ENCODE data around the gene MORN1. TPM values are rescaled to one million over a fixed set of nuclear protein-coding genes. Genes with fewer than 3 reads are reported as not detected.

Gene MORN1
- total RNA-seq, 4 donors from 2014 or later, result 5.7 to 13.4 (median 8.5) TPM

- no peaks in the 10 kb centered on the region for H3K27me3 ChIP-seq
- no peak overlapping the region for H3K27ac ChIP-seq
- peaks cover 13% of the 10 kb centered on the region for H3K4me1 ChIP-seq
- WGBS, result 57% methylated on average over 9 of the region's 21 CpGs
- TF ChIP-seq POLR2AphosphoS5 (IDR thresholded peaks at IDR 0.05) (no peak), POLR2A (IDR thresholded peaks at IDR 0.05) (no peak), CTCF (IDR thresholded peaks at IDR 0.05) (no peak), EP300 (IDR thresholded peaks at IDR 0.05) (no peak)
- no peaks in the 10 kb centered on the region for H3K9me3 ChIP-seq
- no peaks in the 10 kb centered on the region for H3K36me3 ChIP-seq
- H3K4me3 ChIP-seq, result no peak overlapping the region
- no peak for DNase-seq (ENCODE audit: low spot score in 2 of 2)
These were observed 38.3 kb downstream of the MORN1 start for GRCh38 chr1:2352897-2353550.

- no peaks in the 10 kb centered on the region for H3K9me3 ChIP-seq
- H3K4me1 ChIP-seq, result peaks cover 13% of the 10 kb centered on the region
- H3K27ac ChIP-seq, result no peak overlapping the region
- DNase-seq (ENCODE audit: low spot score in 2 of 2), result no peak
- H3K4me3 ChIP-seq, result no peak overlapping the region
- TF ChIP-seq POLR2A (IDR thresholded peaks at IDR 0.05) (no peak), POLR2AphosphoS5 (IDR thresholded peaks at IDR 0.05) (no peak), CTCF (IDR thresholded peaks at IDR 0.05) (no peak), EP300 (IDR thresholded peaks at IDR 0.05) (no peak)
- WGBS, result 54% methylated on average over 3 of the region's 11 CpGs
- H3K27me3 ChIP-seq, result no peaks in the 10 kb centered on the region
- no peaks in the 10 kb centered on the region for H3K36me3 ChIP-seq
These were observed 38.9 kb downstream of the MORN1 start for GRCh38 chr1:2352341-2352896.

- no peaks in the 10 kb centered on the region for H3K36me3 ChIP-seq
- no peaks in the 10 kb centered on the region for H3K27me3 ChIP-seq
- 95% methylated on average over 8 of the region's 8 CpGs for WGBS
- no peak overlapping the region for H3K4me3 ChIP-seq
- TF ChIP-seq POLR2AphosphoS5 (IDR thresholded peaks at IDR 0.05) (no peak), EP300 (IDR thresholded peaks at IDR 0.05) (no peak), POLR2A (IDR thresholded peaks at IDR 0.05) (no peak), CTCF (IDR thresholded peaks at IDR 0.05) (no peak)
- peak in 1 of 2 donors; percentile 33 for DNase-seq (ENCODE audit: low spot score in 2 of 2)
- H3K9me3 ChIP-seq, result no peaks in the 10 kb centered on the region
- H3K27ac ChIP-seq, result no peak overlapping the region
- peaks cover 13% of the 10 kb centered on the region for H3K4me1 ChIP-seq
These were observed 39.6 kb downstream of the MORN1 start for GRCh38 chr1:2351723-2352122.

- Histone ChIP-seq H3K4me3 (no peak overlapping the region), H3K27me3 (no peaks in the 10 kb centered on the region), H3K4me1 (peaks cover 13% of the 10 kb centered on the region), H3K36me3 (no peaks in the 10 kb centered on the region), H3K9me3 (no peaks in the 10 kb centered on the region), H3K27ac (no peak overlapping the region)
- WGBS, result 92% methylated on average over 16 of the region's 31 CpGs
- DNase-seq (ENCODE audit: low spot score in 2 of 2), result peak in 1 of 2 donors; percentile 54
- no peak for TF ChIP-seq POLR2A (IDR thresholded peaks at IDR 0.05)
- no peak for TF ChIP-seq POLR2AphosphoS5 (IDR thresholded peaks at IDR 0.05)
- no peak for TF ChIP-seq CTCF (IDR thresholded peaks at IDR 0.05)
- TF ChIP-seq EP300 (IDR thresholded peaks at IDR 0.05), result no peak
These were observed 40.3 kb downstream of the MORN1 start for GRCh38 chr1:2350911-2351655.

- Histone ChIP-seq H3K9me3 (no peaks in the 10 kb centered on the region), H3K4me3 (no peak overlapping the region), H3K4me1 (peaks cover 13% of the 10 kb centered on the region), H3K36me3 (no peaks in the 10 kb centered on the region), H3K27me3 (no peaks in the 10 kb centered on the region), H3K27ac (no peak overlapping the region)
- DNase-seq (ENCODE audit: low spot score in 2 of 2), result peak in 1 of 2 donors; percentile 45
- WGBS, result 91% methylated on average over 8 of the region's 10 CpGs
- TF ChIP-seq POLR2AphosphoS5 (IDR thresholded peaks at IDR 0.05) (no peak), POLR2A (IDR thresholded peaks at IDR 0.05) (no peak), CTCF (IDR thresholded peaks at IDR 0.05) (no peak), EP300 (IDR thresholded peaks at IDR 0.05) (no peak)
These were observed 40.9 kb downstream of the MORN1 start for GRCh38 chr1:2350501-2350900.
